CD4-positive, alpha-beta T cell (primary cell): Measurements from ENCODE around the gene SSH2. TPM values are rescaled to one million over a fixed set of nuclear protein-coding genes. Genes with fewer than 3 reads are reported as not detected.
A peak's percentile ranks its signal among the peaks of the same experiment; 100 is the strongest.

Source experiments
- ATAC-seq: fragments of 200-7000 bp; cut with Tn5 transposase; one replicate; pipeline ENCODE4 v1.10.0; 2022; ENCODE audit warnings: mild to moderate bottlenecking; ENCODE audit not compliant: poor library complexity
- CTCF ChIA-PET: fragments of 350-600 bp; sonication (Branson Sonifier 250); formaldehyde crosslinking; loops from one replicate; lab custom pipeline; 2021; ENCODE audit warnings: antibody characterized with exemption, inconsistent platforms; lab: Charles Lee
- POLR2A ChIA-PET: fragments of 350-600 bp; sonication (Branson Sonifier 250); formaldehyde crosslinking; loops from one replicate; lab custom pipeline; 2021; ENCODE audit warnings: antibody characterized with exemption, inconsistent platforms; lab: Charles Lee
- DNase-seq, 14 experiments: peaks; one replicate each; pipeline ENCODE4 v3.0.0-alpha.2; 2013 to 2020; ENCODE audit warnings: mixed read lengths in 2 of 14
- H3K27ac ChIP-seq, 2 donors: one replicate each; pipeline versions ENCODE4 v1.5.1 to v1.7.0; 2013; ENCODE audit warnings: low read length in 2 of 2, low read depth in 1 of 2, mild to moderate bottlenecking in 1 of 2
- H3K27me3 ChIP-seq, 2 experiments: 1 replicate in 1 of 2; 2 replicates in 1 of 2; pipeline versions ENCODE4 v1.6.1 to v1.7.0; 2013; ENCODE audit warnings: low read length in 2 of 2, control low read depth in 1 of 2, mild to moderate bottlenecking in 1 of 2, moderate library complexity in 1 of 2; ENCODE audit not compliant: insufficient read depth in 2 of 2, control insufficient read depth in 1 of 2
- H3K36me3 ChIP-seq: one replicate; pipeline ENCODE4 v1.6.1; 2013; ENCODE audit warnings: low read length, control low read depth; ENCODE audit not compliant: insufficient read depth
- H3K4me1 ChIP-seq: one replicate; pipeline ENCODE4 v1.6.1; 2013; ENCODE audit warnings: low read length, control low read depth; ENCODE audit not compliant: insufficient read depth
- H3K4me3 ChIP-seq: one replicate; pipeline ENCODE4 v1.5.1; 2013; ENCODE audit warnings: mild to moderate bottlenecking, low read length, moderate library complexity
- H3K9me3 ChIP-seq, 2 experiments: 1 replicate in 1 of 2; 2 replicates in 1 of 2; pipeline versions ENCODE4 v1.6.1 to v1.7.0; 2013; ENCODE audit warnings: low read length in 2 of 2, mild to moderate bottlenecking in 2 of 2, control low read depth in 1 of 2, moderate library complexity in 1 of 2; ENCODE audit not compliant: control insufficient read depth in 1 of 2, insufficient read depth in 1 of 2
- H3K27ac Mint-ChIP-seq: one replicate; pipeline ENCODE4 v1.8.0; 2020; ENCODE audit warnings: mixed read lengths
- H3K27me3 Mint-ChIP-seq: one replicate; pipeline ENCODE4 v1.8.0; 2021; ENCODE audit warnings: mixed read lengths
- H3K36me3 Mint-ChIP-seq: one replicate; pipeline ENCODE4 v1.8.0; 2021; ENCODE audit warnings: low read depth, mixed read lengths
- H3K4me1 Mint-ChIP-seq: one replicate; pipeline ENCODE4 v1.8.0; 2021; ENCODE audit warnings: low read depth, mixed read lengths
- H3K4me3 Mint-ChIP-seq: one replicate; pipeline ENCODE4 v1.8.0; 2020; ENCODE audit warnings: mild to moderate bottlenecking, mixed read lengths
- H3K9me3 Mint-ChIP-seq: one replicate; pipeline ENCODE4 v1.8.0; 2020; ENCODE audit warnings: mixed read lengths
- intact Hi-C, 2 experiments: fragments of 100-400 bp; cut with DNase I in 1 of 2; cut with micrococcal nuclease in 1 of 2; formaldehyde crosslinking; loops; one replicate each; pipeline versions ENCODE4 v1.15.1 to v1.9.0; 2023 to 2025; cut with DNase I, micrococcal nuclease
- total RNA-seq, 174 experiments: library from RNA in 2 of 174; stranded (reverse) in 2 of 174; gene quantifications; one replicate each; pipeline ENCODE4 v1.2.3 and lab custom pipeline; 2021 to 2026
- TF ChIP-seq, protein P1 (sequence below): fragments of 200-600 bp; IDR thresholded peaks from one replicate; pipeline ENCODE4 v1.8.0; 2022; ENCODE audit warnings: antibody characterized with exemption, mild to moderate bottlenecking

SSH2 gene
- total RNA-seq, 2 experiments from 2014 or later, result 73.4 to 81.5 TPM

DNA sequence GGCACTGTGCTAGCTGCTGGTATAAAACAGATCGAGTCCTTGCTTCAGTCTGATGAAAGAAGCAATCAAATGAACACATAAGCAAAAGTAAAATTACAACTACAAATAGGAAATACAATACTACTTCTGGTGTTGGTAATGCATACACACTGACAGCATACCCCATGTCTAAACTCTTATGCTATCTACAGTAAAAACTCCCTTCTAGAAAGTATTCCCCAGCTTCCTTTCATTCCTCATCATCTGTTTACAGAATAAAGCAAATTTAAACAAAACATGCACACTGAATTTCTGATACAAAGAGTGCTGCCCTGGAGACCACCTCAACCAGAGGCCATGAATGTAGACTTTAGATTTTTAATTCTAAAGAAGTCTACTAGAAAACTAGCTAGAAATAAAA lies 109.6 kb downstream of the SSH2 start:
- intact Hi-C loops, result no loop called here
- no peaks in the 10 kb centered on the region for H3K27me3 Mint-ChIP-seq
- POLR2A ChIA-PET, result interaction anchor here (1.3 kb wide), 1 partner anchor 110 kb away, joined by 3 read pairs; the partner anchor contains the start of gene SSH2
- CTCF ChIA-PET, result interaction anchor here (2.3 kb wide), 1 partner anchor 111 kb away, joined by 7 read pairs; no protein-coding TSS in a partner anchor
- Histone ChIP-seq H3K27ac (no peak overlapping the region), H3K36me3 (no peaks in the 10 kb centered on the region), H3K27me3 (no peaks in the 10 kb centered on the region), H3K9me3 (no peaks in the 10 kb centered on the region), H3K4me1 (no peaks in the 10 kb centered on the region), H3K4me3 (no peak overlapping the region)
- ATAC-seq (no peak), DNase-seq (no peak)
- TF ChIP-seq, protein P1, sequence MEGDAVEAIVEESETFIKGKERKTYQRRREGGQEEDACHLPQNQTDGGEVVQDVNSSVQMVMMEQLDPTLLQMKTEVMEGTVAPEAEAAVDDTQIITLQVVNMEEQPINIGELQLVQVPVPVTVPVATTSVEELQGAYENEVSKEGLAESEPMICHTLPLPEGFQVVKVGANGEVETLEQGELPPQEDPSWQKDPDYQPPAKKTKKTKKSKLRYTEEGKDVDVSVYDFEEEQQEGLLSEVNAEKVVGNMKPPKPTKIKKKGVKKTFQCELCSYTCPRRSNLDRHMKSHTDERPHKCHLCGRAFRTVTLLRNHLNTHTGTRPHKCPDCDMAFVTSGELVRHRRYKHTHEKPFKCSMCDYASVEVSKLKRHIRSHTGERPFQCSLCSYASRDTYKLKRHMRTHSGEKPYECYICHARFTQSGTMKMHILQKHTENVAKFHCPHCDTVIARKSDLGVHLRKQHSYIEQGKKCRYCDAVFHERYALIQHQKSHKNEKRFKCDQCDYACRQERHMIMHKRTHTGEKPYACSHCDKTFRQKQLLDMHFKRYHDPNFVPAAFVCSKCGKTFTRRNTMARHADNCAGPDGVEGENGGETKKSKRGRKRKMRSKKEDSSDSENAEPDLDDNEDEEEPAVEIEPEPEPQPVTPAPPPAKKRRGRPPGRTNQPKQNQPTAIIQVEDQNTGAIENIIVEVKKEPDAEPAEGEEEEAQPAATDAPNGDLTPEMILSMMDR, result no peak
- H3K27ac Mint-ChIP-seq, result no peak overlapping the region
- H3K36me3 Mint-ChIP-seq, result no peaks in the 10 kb centered on the region
- H3K4me1 Mint-ChIP-seq, result peaks cover 10% of the 10 kb centered on the region
- no peaks in the 10 kb centered on the region for H3K9me3 Mint-ChIP-seq
- no peak overlapping the region for H3K4me3 Mint-ChIP-seq

DNA sequence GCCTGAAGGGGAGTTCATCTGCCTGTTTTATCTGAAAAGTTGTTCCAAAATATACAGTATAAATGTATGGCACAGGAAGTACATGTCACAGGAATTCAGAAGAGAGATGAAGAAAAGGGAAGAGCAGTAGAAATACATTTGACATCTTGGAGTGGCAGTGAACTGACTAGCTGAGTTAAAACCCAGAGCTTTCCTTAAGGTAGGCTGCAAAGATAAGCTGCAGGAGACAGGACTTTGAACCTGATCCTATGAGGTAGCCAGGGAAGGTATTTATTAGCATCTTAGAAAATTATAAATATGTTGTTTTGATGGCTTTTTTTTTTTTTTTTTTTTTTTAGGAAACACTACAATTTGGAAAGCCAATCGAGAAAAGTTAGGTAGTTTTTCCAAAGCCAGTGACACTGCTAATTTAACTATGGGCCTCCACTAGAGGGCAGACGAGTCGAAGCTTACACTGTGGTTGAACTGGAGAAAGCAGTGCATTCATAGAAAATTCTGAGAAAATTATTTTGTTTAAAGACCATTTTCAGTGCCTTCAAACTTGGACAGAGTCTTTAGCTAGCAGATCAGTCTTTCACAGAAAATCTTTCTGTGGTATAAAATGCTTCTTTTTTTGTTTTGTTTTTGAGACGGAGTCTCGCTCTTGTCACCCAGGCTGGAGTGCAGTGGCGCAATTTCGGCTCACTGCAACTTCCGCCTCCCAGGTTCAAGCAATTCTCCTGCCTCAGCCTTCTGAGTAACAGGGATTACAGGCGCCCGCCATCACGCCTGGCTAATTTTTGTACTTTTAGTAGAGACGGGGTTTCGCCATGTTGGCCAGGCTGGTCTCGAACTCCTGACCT lies 122.3 kb downstream of the SSH2 start:
- Histone ChIP-seq H3K27me3 (no peaks in the 10 kb centered on the region), H3K36me3 (no peaks in the 10 kb centered on the region), H3K4me1 (peaks cover 8% of the 10 kb centered on the region), H3K27ac (no peak overlapping the region), H3K9me3 (no peaks in the 10 kb centered on the region), H3K4me3 (no peak overlapping the region)
- ChIA-PET CTCF (interaction anchor here (0.6 to 7.1 kb wide), 32 partner anchors 9 to 1480 kb away, joined by 3 to 148 read pairs (median 4); partner anchors contain the start of gene SSH2), POLR2A (interaction anchor here (0.5 to 10.0 kb wide), 4 partner anchors 35 to 214 kb away, joined by 3 to 123 read pairs (median 4); partner anchors contain the start of gene SSH2)
- no peaks in the 10 kb centered on the region for H3K36me3 Mint-ChIP-seq
- intact Hi-C loops, result loop anchor here (1.0 to 5.0 kb wide), 5 partner anchors 124 to 287 kb away; no protein-coding TSS in a partner anchor
- no peak overlapping the region for H3K4me3 Mint-ChIP-seq
- no peaks in the 10 kb centered on the region for H3K27me3 Mint-ChIP-seq
- TF ChIP-seq, protein P1, result peak; percentile 97
- no peak overlapping the region for H3K27ac Mint-ChIP-seq
- peak; percentile 84 for ATAC-seq
- peak; percentile 49 to 82 (median 60) for DNase-seq
- peaks cover 35% of the 10 kb centered on the region for H3K4me1 Mint-ChIP-seq
- no peaks in the 10 kb centered on the region for H3K9me3 Mint-ChIP-seq

DNA sequence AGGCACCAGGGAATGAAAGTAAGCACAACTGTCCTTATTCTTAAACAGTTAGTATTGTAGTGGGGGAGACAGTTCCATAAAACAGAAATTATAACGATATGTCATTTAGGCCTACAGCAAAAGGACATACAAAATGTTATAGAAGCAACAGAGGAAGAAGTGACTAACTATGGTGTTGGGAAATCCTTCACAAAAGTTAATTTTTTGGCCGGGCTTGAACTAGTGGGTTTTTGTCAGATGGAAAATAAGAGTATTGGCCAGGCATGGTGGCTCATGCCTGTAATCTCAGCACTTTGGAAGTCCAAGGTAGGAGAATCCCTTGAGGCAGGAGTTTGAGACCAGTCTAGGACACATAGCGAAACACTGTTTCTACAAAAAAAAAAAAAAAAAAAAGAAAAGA lies 127.8 kb downstream of the SSH2 start:
- Mint-ChIP-seq H3K4me1 (peaks cover 8% of the 10 kb centered on the region), H3K27ac (no peak overlapping the region), H3K9me3 (no peaks in the 10 kb centered on the region), H3K27me3 (no peaks in the 10 kb centered on the region), H3K36me3 (no peaks in the 10 kb centered on the region), H3K4me3 (no peak overlapping the region)
- TF ChIP-seq, protein P1, result no peak
- no peak overlapping the region for H3K27ac ChIP-seq
- DNase-seq, result no peak
- H3K4me1 ChIP-seq, result no peaks in the 10 kb centered on the region
- no peak for ATAC-seq
- intact Hi-C loops, result no loop called here
- no peaks in the 10 kb centered on the region for H3K9me3 ChIP-seq
- ChIA-PET POLR2A (no interaction called here), CTCF (interaction anchor here (2.7 kb wide), 1 partner anchor 129 kb away, joined by 12 read pairs; no protein-coding TSS in a partner anchor)
- H3K36me3 ChIP-seq, result no peaks in the 10 kb centered on the region
- no peak overlapping the region for H3K4me3 ChIP-seq
- H3K27me3 ChIP-seq, result no peaks in the 10 kb centered on the region
